Measurements from ENCODE around the gene ZP4. TPM values are rescaled to one million over a fixed set of nuclear protein-coding genes. Genes with fewer than 3 reads are reported as not detected.

ZP4 gene
- total RNA-seq, 4 donors from 2014 or later: not detected

- TF ChIP-seq CTCF (IDR thresholded peaks at IDR 0.05; ENCODE audit: low read depth): no peak
Observed at GRCh38 chr1:237841485-237841884, 49.2 kb downstream of the ZP4 start.

GRCh38 chr1:237838904-237839534, 51.7 kb downstream of the ZP4 start:
- no peak for TF ChIP-seq CTCF (IDR thresholded peaks at IDR 0.05; ENCODE audit: low read depth)

- no peak for TF ChIP-seq CTCF (IDR thresholded peaks at IDR 0.05; ENCODE audit: low read depth)
Observed at GRCh38 chr1:237838320-237838719, 52.4 kb downstream of the ZP4 start.

GRCh38 chr1:237834461-237834860, 56.3 kb downstream of the ZP4 start:
- TF ChIP-seq CTCF (IDR thresholded peaks at IDR 0.05; ENCODE audit: low read depth): no peak

- TF ChIP-seq CTCF (IDR thresholded peaks at IDR 0.05; ENCODE audit: low read depth): no peak
Observed at GRCh38 chr1:237834048-237834447, 56.7 kb downstream of the ZP4 start.

- no peak for TF ChIP-seq CTCF (IDR thresholded peaks at IDR 0.05; ENCODE audit: low read depth)
Observed at GRCh38 chr1:237832858-237833257, 57.9 kb downstream of the ZP4 start.

Data from subcutaneous adipose tissue (tissue), 4 donors.